22Rv1 (cell line): ENCODE data around the gene TPH2.

Source experiments
- H3K27ac ChIP-seq: fragments of 450-650 bp; 2 replicates; pipeline ENCODE4 v1.5.1; 2017
- CTCF ChIP-seq: fragments of 450-650 bp; IDR thresholded peaks from 2 replicates; pipeline ENCODE4 v1.5.1; 2017; ENCODE audit warnings: mild to moderate bottlenecking
- ZFX ChIP-seq: fragments of 450-650 bp; IDR thresholded peaks from 2 replicates; pipeline ENCODE4 v1.6.1; 2017; ENCODE audit warnings: antibody characterized with exemption, borderline replicate concordance

Gene TPH2

GRCh38 chr12:71958056-71958455 lies 19.4 kb downstream of the TPH2 start:
- no peak for TF ChIP-seq ZFX
- TF ChIP-seq CTCF = no peak
- H3K27ac ChIP-seq = no peak overlapping the region

- H3K27ac ChIP-seq = no peak overlapping the region
- TF ChIP-seq CTCF = no peak
- TF ChIP-seq ZFX = no peak
Observed at GRCh38 chr12:71958457-71958856, 19.8 kb downstream of the TPH2 start.

- no peak overlapping the region for H3K27ac ChIP-seq
- no peak for TF ChIP-seq ZFX
- no peak for TF ChIP-seq CTCF
Observed at GRCh38 chr12:71958993-71959578, 20.4 kb downstream of the TPH2 start.

- TF ChIP-seq ZFX (no peak), CTCF (no peak)
- no peak overlapping the region for H3K27ac ChIP-seq
Observed at GRCh38 chr12:71967211-71967610, 28.6 kb downstream of the TPH2 start.

- TF ChIP-seq CTCF = no peak
- no peak for TF ChIP-seq ZFX
- no peak overlapping the region for H3K27ac ChIP-seq
Observed at GRCh38 chr12:71969330-71969729, 30.7 kb downstream of the TPH2 start.

- TF ChIP-seq ZFX (no peak), CTCF (no peak)
- H3K27ac ChIP-seq = no peak overlapping the region
Observed at GRCh38 chr12:71970031-71970430, 31.4 kb downstream of the TPH2 start.

- TF ChIP-seq CTCF (no peak), ZFX (no peak)
- no peak overlapping the region for H3K27ac ChIP-seq
Observed at GRCh38 chr12:71972441-71973074, 33.9 kb downstream of the TPH2 start.
